ENCODE results near the gene RAET1E.

Gene RAET1E

DNA sequence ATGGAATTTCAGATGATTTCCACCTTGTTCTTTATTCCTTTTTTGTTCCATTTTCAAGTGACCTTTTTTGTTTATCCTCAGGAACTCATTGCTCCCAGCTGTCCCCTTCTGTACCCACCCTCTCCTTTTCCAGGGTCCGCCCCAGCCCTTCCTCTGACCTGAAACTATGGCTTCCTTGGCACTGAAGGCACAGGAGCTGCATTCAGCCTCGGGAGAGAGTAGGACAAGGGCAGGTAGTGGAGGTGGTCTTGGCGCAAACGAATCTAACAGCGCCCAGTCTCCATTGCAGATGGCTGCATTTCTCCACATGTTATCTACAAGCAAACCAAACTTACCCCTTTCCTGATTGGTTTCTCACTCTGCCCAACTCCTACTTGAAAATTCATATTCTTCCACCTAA lies 35.1 kb upstream of the RAET1E start:
- TF ChIP-seq GATA2 (IDR thresholded peaks at IDR 0.05; ENCODE audit: low read depth, low read length) (no peak), GATA3 (IDR thresholded peaks at IDR 0.05; ENCODE audit: low read depth, low read length) (no peak)

DNA sequence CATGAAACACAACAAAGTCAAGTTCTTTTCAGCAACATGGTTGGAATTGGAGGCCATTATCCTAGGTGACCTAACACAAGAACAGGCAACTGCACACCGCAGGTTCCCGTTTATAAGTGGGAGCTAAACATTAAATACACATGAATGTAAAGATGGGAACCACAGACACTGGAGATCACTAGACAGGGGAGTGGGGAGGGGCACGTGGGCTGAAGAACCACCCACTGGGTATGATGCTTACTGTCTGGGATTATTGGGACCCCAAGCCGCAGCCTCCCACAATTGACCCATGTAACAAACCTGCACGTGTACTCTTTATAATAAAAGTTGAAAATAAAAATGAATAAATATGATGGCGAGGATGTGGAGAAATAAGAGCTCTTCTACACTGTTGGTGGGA lies 33.6 kb upstream of the RAET1E start:
- TF ChIP-seq GATA3 (IDR thresholded peaks at IDR 0.05; ENCODE audit: low read depth, low read length) (no peak), GATA2 (IDR thresholded peaks at IDR 0.05; ENCODE audit: low read depth, low read length) (no peak)

DNA sequence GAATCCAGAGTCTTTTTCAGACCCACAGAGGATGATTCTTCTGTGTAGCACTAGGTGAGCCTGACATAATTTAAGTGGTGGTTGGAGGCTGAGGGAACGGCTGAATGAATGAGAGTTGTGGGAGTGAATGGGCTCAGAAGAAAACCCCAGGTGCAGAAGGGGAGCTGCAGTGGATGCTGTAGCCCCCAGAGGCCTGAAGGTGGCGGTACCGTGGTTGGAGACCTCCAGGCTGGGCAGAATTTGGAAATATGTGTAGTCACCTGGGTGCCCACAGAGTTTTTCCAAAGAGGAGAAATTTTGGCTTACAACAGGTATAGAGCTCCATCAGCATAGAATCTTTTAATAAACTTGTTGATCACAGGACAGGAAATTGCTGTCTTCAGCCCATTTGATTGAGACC lies 31.5 kb upstream of the RAET1E start:
- TF ChIP-seq GATA2 (IDR thresholded peaks at IDR 0.05; ENCODE audit: low read depth, low read length) (no peak), GATA3 (IDR thresholded peaks at IDR 0.05; ENCODE audit: low read depth, low read length) (no peak)

DNA sequence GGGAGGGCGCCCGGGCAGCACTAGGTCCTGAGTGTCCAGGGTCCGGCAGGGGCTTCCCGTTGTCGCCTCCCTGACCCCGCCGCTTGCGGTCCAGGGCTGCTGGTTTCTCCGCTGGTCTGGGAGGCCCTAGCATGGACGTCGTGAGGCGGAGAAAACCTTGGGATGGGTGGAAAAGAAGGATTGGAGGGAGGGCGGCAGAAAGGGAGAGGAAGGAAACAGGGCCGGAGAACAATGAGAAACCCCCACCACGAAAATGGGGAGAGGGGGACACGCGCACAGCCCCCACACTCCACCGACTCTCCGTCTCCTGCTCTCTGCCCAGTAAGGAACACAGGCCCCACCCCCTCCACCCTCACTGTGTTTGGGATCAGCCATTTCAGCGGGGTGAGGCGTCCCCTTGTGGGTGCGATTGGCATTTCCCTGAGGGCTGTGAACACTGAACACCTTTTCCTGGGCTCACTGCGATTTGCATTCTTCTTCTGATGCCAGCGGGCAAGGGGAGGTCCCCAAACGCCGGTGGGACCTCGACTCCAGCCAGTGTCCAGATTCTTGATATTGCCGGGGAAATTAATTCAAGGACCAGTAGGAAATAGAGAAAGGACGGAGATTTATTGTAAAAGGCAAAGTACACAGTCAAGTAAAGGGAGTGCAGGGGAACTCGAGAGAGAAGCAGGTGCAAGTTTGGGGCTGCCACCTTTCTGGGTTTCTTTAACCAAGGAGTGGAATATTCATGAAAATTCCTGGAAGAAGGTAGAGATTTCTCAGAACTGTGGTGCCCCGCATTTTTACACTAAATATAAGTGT lies 28.3 kb upstream of the RAET1E start:
- TF ChIP-seq GATA2 (IDR thresholded peaks at IDR 0.05; ENCODE audit: low read depth, low read length) (no peak), GATA3 (IDR thresholded peaks at IDR 0.05; ENCODE audit: low read depth, low read length) (no peak)

DNA sequence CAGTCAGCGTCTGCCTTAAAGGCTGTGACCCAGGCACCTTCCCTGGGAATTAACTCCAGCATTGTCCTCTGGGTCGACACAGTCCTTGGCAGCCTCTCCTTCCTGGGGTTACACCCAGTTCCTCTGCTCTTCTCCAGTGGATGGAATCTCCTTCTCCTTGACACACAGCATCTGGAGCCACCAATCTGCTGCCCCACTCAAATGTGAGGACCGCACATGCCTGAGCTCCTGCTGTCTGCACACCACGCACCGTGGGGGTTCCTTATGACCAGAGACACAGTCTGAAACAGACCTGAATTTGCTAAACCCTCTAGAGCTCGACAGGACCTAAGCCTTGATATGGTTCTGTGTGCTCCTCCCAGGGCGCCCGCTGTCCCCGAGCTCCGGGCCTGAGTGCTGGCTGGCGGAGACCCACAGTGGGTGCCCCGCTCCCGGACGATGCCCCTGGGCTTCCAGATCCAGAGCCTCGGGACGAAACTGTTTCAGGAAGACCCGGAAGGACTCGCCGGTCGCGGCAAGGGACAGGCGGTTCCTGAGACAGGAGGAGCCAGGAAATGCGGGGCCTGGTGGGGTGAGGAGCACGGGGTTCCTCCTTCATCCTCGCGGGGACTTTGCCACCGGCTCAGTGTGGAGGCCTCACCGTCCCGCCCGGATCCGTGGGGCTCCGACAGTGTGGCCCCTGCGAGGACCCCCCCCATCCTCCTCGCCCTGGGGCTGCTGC lies 27.5 kb upstream of the RAET1E start:
- TF ChIP-seq GATA2 (IDR thresholded peaks at IDR 0.05; ENCODE audit: low read depth, low read length): no peak
- no peak for TF ChIP-seq GATA3 (IDR thresholded peaks at IDR 0.05; ENCODE audit: low read depth, low read length)

DNA sequence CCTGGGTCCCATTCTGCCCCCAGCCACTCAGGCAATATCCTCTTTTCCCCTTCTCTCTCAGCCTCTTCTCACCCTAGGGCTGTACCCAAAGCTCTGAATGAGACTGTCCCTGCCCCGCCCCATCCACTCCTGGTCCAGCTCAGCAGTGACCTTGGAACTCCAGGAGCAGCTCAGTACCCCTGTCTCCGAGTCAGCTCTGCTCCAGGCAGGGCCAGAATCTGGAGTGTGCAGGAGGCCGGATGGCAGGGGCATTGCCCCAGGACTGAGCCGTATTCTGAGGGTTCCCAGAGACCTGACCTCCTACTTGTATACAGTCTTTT lies 27.0 kb upstream of the RAET1E start:
- no peak for TF ChIP-seq GATA2 (IDR thresholded peaks at IDR 0.05; ENCODE audit: low read depth, low read length)
- TF ChIP-seq GATA3 (IDR thresholded peaks at IDR 0.05; ENCODE audit: low read depth, low read length): no peak

DNA sequence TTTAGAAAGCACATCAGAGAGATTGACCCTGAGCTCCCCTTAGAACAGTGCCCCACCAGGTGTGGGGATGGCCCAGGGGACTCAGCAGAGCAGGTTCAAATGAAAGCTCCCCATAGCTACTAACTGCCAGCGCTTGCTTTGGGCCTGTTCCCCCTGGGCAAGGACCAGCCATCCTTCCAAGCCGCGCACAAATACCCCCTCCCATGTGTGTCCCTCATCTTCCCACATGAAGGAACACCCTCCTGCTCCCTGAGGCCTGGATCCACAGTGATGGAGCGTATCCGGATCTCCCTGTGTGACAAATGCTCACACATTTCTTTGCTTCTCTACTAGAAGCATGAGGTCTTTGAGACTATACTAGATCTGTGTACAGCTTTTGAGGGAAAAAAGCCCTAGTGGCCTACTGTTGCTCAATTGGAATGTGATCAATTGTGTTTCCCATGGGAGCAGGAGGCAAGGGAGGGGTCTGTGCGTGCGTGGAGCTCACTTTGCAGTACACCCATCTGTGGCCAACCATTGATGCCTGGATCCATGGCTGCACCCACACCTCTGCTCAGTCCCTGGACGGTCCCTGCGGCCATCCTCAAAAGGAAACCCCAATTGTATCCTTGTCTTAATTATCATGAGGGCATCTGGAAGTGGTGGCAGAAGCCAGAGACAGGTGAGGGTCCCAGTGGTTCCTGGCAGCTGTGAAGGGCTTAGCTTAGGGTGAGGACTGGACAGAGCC lies 26.5 kb upstream of the RAET1E start:
- no peak for TF ChIP-seq GATA2 (IDR thresholded peaks at IDR 0.05; ENCODE audit: low read depth, low read length)
- no peak for TF ChIP-seq GATA3 (IDR thresholded peaks at IDR 0.05; ENCODE audit: low read depth, low read length)

DNA sequence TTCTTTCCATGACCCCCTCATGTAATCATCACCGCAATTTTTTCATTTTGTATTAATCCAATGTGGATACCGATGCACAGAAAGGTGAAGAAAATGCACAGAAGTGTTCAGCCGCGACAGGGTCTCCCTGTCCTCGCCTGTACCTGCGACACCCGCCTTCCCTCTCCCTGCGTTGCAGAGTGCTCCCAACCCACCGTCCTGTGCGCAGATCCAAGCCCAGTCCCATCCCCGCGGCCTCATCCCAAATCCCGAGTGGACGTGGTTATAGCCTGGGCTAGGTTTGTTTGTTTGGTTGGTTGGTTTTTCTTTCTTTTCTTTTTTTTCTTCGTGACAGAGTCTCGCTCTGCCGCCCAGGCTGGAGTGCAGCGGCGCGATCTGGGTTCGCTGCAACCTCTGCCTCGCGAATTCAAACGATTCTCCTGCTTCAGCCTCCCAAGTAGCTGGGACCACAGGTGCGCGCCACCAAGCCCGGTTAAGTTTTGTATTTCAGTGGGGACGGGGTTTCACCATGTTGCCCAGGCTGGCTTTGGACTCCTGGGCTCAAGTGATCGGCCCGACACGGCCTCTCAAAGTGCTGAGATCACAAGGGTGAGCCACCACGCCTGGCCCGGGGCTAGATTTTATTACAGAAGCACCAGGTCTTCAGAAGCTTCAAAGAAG lies 25.5 kb upstream of the RAET1E start:
- TF ChIP-seq GATA2 (IDR thresholded peaks at IDR 0.05; ENCODE audit: low read depth, low read length): no peak
- no peak for TF ChIP-seq GATA3 (IDR thresholded peaks at IDR 0.05; ENCODE audit: low read depth, low read length)

DNA sequence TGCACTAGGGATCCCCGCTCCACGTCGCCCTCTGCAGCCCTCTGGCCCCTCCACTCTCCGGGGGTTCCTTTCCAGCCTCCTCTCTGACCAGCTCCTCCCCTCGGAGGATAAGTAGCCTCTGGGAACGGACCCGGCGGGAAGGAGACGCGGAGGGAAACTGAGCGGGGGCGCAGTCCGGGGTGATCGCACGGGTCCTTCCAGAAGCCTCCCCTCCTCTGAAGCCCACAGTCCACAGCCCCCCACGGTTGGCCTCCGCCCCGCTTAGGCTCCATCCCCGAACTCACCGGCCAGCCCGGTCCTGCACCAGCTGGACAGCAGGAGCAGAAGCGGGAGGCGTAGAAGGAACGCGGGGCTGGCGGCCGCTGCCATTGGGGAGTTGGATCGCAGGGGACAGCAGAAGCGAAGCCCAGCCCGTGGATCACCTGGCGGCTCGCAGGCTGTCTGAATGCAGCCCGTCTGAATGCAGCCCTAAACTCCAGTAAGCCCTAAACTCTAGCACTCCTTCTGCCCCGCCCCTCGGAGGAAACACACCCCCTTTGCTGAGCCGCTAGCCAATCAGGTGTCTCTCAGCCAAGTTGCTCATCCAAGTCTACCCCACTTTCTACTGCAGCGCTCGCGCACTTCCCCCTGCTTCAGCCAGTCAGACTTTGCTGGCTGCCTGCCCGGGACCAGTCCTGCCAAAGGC lies 24.9 kb upstream of the RAET1E start, which contains the start of gene RAET1G:
Gene RAET1G (minus strand): TSS at position 480 of the 685 bp plus-strand sequence. CDS start 111 bp downstream, at position 369.
- TF ChIP-seq GATA2 (IDR thresholded peaks at IDR 0.05; ENCODE audit: low read depth, low read length) (no peak), GATA3 (IDR thresholded peaks at IDR 0.05; ENCODE audit: low read depth, low read length) (no peak)

DNA sequence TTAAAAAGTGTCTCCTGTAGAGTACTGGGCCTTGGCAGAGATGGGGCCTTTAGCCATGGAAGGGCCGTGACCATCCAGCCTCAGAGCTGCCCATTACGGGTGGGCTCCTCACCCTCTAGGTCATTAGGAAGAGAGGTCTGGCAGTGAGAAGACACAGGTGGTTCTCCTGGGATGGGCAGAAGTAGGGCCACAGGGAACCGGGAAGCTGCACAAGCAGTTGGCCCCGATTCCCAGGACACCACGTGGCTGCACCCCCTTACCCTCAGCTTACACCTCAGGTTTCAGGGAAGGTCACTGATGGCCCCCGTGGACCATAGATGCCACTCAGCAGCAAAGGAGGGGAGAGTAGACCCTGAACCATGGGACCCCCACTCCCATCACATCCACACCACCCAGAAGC lies 23.4 kb upstream of the RAET1E start:
- TF ChIP-seq GATA2 (IDR thresholded peaks at IDR 0.05; ENCODE audit: low read depth, low read length) (no peak), GATA3 (IDR thresholded peaks at IDR 0.05; ENCODE audit: low read depth, low read length) (no peak)

DNA sequence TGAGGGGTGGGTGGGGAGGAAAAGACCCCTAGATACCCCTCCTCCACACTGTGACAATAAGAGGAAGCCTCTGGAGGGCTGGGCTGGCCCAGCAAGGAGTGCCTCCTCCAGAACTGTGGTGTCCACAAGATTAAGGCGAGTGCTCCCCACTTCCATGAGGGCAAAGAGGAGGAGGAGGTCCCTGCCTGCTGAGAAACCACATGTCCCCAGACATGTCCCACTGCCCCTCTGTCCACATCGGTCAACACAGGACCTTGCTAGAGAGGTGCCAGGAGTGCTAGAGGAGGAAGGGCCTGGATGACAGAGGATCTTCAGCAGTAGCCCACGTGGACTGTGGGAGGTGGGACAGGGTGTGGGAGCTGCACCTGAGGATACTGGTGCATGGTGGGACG lies 21.9 kb upstream of the RAET1E start:
- TF ChIP-seq GATA2 (IDR thresholded peaks at IDR 0.05; ENCODE audit: low read depth, low read length) (no peak), GATA3 (IDR thresholded peaks at IDR 0.05; ENCODE audit: low read depth, low read length) (no peak)

DNA sequence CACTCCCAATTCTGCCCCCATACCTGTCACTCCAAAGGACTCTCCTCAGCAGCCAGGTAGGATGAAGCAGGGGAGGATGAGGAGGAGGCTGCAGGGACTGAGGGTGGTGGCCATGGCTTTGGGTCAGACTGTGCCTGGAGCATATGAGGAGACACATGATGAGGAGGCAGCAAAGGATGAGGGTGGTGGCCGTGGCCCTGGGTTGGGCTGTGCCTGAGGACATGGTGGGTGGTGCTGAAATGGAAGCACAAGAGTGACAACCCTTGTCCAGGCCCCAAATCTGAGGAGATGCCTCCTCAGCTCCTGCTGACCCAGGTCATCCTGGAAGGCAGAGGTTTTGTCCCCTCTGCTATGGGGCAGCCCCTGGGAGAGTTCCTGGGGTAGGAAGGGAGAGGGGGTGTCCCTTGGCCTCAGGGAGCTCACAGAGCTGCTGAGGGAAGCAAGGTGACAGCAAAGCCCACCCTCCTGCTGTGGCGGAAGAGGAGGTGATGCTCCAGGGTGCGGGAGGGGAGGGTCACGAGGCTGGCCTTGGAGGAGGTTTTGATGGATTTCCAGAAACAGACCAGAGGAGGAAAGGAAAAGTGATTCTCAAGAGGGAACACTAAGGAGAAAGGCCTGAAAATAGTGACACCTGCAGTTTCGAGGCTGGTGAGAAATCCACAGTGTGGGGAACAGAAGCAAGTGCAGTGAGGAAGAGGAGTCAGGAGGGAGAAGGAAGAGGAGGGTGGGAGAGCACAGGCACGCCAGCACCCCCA lies 20.4 kb upstream of the RAET1E start:
- TF ChIP-seq GATA2 (IDR thresholded peaks at IDR 0.05; ENCODE audit: low read depth, low read length) (no peak), GATA3 (IDR thresholded peaks at IDR 0.05; ENCODE audit: low read depth, low read length) (no peak)

DNA sequence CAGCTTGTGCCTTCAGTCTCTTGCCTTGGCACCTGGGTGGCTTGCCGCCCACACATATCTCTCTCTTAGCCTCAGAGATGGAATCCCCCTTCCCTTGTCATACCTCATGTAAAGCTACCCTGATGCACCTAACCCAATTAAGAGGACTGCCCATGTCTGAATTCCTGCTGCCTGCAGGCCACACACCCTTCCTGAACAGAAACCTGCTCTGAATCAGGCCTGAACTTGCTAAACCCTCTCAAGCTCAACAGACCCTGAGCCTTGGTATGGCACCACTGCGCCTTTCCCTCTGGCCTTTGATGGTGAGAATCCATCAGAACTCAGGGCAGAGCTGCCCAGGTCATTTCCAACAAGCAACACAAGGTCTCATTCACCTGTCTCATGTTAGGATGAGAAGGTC lies 19.8 kb upstream of the RAET1E start:
- TF ChIP-seq GATA2 (IDR thresholded peaks at IDR 0.05; ENCODE audit: low read depth, low read length): no peak
- TF ChIP-seq GATA3 (IDR thresholded peaks at IDR 0.05; ENCODE audit: low read depth, low read length): no peak

Measured in SH-SY5Y (cell line).